Left cardiac atrium (tissue), 4 donors: ENCODE measurements around the gene VIT. TPM values are rescaled to one million over a fixed set of nuclear protein-coding genes. Genes with fewer than 3 reads are reported as not detected.
"Not testable (repeated sequence)": the region's sequence is repeated elsewhere in the genome, so short reads cannot be mapped to it uniquely, and the experiment has no call there.

Experiments
- ATAC-seq, 2 donors: fragments of 200-7000 bp; cut with Tn5 transposase; one replicate each; pipeline ENCODE4 v1.9.1; 2020; ENCODE audit warnings: mild to moderate bottlenecking in 2 of 2, moderate library complexity in 2 of 2
- DNase-seq: peaks from one replicate; pipeline ENCODE4 v3.0.0-alpha.2; 2020
- intact Hi-C, 2 donors: fragments of 100-400 bp; cut with DNase I; formaldehyde crosslinking; loops; one replicate each; pipeline versions ENCODE4 v1.14.1 to v1.15.1; 2022 to 2023
- total RNA-seq, 2 donors: library from RNA; stranded (reverse); fragmentation: NEBNext Ultra II Directional; extraction: Animal tissue kit (Norgen Biotek cat#: 25700); gene quantifications; one replicate each; pipeline ENCODE4 v1.2.1, GENCODE V29; 2021
- donor health status: DM: no; HTN: yes; CAD: no.
- donor health status: DM: no; HTN: yes; CAD: no; lungs with severe emphysema.
- donor health status: DM: yes; HTN: yes; CAD: no.
- donor health status: Dilated cardiomyopathy.

Gene VIT
- total RNA-seq, 2 donors from 2014 or later: 12.4 to 23.7 TPM

DNA sequence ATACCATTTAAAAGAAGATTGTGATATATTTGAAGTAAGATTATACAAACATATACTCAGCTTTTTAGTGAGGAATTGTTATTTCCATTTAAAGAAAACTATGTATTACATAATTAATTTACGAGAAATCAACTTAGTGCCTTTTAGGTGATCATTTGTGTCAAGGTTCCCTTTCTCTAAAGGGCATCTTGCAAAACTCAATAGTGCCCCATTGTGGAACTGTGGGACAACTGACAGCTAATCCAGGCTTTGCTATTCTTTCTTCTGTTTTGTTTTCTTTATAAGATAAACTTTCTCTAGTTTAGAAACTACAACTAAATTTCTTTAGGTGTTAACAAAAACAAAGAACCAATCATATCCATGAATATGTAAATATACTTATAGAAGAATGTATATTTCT lies 24.3 kb upstream of the VIT start:
- ATAC-seq: no peak
- DNase-seq: no peak
- intact Hi-C loops: no loop called here

DNA sequence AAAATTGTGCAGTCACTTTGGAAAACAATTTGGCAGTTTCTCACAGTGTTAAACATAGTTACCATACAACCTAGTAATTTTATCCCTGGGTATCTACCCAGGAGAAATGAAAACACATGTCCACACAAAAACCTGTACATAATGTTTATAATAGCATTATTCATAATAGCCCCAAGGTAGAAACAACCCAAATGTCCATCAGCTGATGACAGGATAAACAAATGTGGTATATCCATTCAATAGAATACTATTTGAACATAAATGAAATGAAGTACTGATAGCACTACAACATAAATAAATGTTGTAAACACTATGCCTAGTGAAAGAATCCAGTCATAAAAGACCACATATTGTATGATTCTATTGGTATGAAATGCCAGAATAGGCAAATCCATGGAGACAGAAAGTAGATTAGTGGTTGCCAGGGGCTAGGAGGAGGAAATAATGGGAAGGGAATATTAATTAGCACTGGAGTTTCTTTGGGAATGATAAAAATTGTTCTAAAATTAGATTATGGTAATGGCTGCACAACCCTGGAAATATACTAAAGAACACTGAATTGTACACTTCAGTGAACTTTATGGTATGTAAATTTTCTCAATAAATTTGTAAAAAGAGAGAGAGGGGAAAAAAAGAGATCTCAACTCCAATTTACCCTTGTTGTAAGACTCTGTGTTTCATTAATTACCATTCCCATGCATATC lies 20.8 kb upstream of the VIT start:
- ATAC-seq (no peak), DNase-seq (no peak)
- intact Hi-C loops: no loop called here

DNA sequence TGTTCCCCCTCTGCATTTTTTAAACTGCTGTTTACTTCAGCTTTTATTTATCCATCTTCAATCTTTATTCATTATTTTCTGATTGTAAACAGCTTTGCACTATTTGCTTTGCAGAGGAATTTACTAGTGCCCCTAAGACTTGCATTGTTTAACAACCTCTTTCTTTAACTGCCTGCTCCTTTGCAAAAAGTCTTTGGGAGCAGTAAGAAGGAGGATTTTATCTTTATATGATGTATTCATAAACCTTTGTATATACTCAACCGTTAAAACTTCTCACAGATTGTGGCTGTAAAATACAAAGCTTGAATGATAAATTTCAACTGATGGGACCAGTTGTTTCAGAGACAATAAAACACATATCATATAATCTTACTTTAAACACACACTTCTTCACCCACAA lies 20.1 kb upstream of the VIT start:
- intact Hi-C loops: no loop called here
- ATAC-seq (no peak), DNase-seq (no peak)

GRCh38 chr2:36677386-36677785 lies 19.1 kb upstream of the VIT start:
- DNase-seq (no peak), ATAC-seq (no peak)
- intact Hi-C loops: no loop called here

GRCh38 chr2:36677996-36678605 lies 18.4 kb upstream of the VIT start:
- ATAC-seq: no peak
- intact Hi-C loops: no loop called here

GRCh38 chr2:36678856-36679255 lies 17.7 kb upstream of the VIT start:
- intact Hi-C loops: no loop called here
- no peak for DNase-seq
- ATAC-seq: no peak

More at GRCh38 chr2:36677996-36678605, 18.4 kb upstream of the VIT start:
- DNase-seq: no peak

GRCh38 chr2:36680012-36680411 lies 16.5 kb upstream of the VIT start:
- DNase-seq (no peak), ATAC-seq (no peak)
- intact Hi-C loops: no loop called here

GRCh38 chr2:36682562-36682961 lies 13.9 kb upstream of the VIT start:
- DNase-seq (no peak), ATAC-seq (no peak)
- intact Hi-C loops: no loop called here

- DNase-seq (no peak), ATAC-seq (no peak)
- intact Hi-C loops: no loop called here
Measured at GRCh38 chr2:36683002-36683401, 13.5 kb upstream of the VIT start.

- DNase-seq, intact Hi-C loops, ATAC-seq: not testable (repeated sequence)
Measured at GRCh38 chr2:36688291-36688690, 8.2 kb upstream of the VIT start.

DNA sequence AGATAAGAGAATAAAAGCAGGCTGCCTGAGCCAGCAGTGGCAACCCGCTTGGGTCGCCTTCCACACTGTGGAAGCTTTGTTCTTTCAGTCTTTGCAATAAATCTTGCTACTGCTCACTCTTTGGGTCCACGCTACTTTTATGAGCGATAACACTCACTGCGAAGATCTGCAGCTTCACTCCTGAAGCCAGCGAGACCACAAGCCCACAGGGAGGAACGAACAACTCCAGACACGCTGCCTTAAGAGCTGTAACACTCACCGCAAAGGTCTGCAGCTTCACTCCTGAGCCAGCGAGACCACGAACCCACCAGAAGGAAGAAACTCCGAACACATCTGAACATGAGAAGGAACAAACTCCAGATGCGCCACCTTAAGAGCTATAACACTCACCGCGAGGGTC lies 7.5 kb upstream of the VIT start:
- ATAC-seq, DNase-seq, intact Hi-C loops: not testable (repeated sequence)

DNA sequence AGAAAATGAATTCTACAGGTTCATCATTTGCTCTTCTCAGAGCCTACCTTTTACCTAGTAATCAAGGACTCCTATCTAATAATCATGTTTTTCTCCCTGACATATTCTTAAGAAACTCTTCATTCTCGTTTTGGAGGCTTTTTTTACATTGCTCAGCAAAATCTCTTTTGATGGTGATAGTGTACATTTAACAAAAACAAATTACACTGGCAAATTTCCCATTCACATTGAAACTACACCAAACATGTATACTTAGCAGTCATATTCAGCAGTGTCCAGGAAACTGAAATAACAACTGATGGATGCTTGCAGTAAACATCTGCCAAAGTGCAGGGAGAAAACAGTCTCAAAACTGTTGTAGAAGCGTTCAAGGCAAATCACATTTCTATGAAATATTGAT lies 4.4 kb upstream of the VIT start:
- DNase-seq (no peak), ATAC-seq (no peak)
- intact Hi-C loops: loop anchor here in 1 of 2 donors (10.0 kb wide), 1 partner anchor 93 kb away; no protein-coding TSS in a partner anchor

- DNase-seq (no peak), ATAC-seq (no peak)
- intact Hi-C loops: loop anchor here in 1 of 2 donors (10.0 kb wide), 1 partner anchor 91 kb away; no protein-coding TSS in a partner anchor
Measured at GRCh38 chr2:36693825-36694224, 2.7 kb upstream of the VIT start.

DNA sequence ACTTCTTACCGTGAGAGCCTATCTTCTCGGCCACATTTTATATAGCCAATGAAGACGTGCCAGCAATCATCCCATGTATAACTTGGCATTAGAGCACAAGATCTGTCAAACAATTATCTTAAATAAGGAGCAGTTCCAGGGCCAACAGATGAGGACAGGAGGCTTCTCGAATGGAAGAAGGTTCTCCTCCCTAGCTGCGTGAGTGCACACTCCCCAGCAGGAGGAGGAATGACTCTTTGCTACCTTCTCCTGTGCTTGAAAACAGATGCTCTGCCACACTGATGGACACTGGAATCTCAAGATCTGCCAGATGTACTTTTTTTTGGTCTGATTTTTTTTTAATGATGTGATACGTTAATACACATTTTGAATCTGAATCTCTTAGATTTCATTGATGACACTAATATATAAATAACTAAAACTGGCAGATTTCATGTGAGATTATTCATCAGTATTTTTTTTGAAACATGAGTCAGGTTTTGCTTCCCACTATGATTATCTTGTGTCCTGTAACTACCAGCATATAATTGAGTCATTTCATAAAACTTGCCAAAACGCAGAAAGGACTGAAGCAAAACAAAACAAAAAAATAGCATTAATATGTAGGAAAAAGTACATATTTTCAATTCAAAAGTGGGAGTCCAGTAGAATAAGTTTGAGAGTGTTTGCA lies 626 bp upstream of the VIT start:
- ATAC-seq (peak in 1 of 2 donors; percentile 78), DNase-seq (no peak)
- intact Hi-C loops: loop anchor here in 1 of 2 donors (10.0 kb wide), 1 partner anchor 89 kb away; no protein-coding TSS in a partner anchor

DNA sequence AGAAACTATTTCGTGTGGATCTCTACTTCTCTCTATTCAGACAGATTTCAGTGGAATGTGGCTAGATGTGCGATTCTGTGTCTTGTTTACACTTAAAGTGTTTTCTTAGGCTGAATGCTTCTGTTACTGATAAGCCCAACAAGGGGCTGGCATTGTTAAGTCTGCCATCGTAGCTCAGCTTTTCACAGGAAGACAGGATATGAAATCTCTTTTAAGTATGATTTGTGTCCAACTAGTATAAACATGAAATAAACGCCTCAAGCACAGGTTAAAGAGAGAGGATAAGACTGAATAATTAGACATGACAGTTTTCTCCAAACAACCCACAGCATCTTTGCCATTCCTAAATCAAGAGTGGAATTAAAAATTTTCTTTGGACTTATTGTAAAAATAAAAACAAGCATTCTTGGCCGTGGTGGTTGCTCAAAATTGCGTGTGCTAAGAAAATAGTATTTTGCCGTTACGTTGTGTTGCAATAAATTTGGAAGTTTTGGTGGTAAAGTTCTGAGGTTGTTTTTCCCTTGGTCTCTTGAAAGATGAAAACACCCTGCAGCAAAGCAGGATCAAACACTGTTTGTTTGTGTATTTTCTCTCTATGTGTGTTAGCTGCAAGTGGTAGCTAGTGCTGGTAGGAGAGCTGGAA lies 1.0 kb downstream of the VIT start:
- no peak for ATAC-seq
- DNase-seq: no peak
- intact Hi-C loops: loop anchor here in 1 of 2 donors (10.0 kb wide), 1 partner anchor 87 kb away; no protein-coding TSS in a partner anchor

- DNase-seq: no peak
Measured at GRCh38 chr2:36698993-36699392, 2.5 kb downstream of the VIT start.

DNA sequence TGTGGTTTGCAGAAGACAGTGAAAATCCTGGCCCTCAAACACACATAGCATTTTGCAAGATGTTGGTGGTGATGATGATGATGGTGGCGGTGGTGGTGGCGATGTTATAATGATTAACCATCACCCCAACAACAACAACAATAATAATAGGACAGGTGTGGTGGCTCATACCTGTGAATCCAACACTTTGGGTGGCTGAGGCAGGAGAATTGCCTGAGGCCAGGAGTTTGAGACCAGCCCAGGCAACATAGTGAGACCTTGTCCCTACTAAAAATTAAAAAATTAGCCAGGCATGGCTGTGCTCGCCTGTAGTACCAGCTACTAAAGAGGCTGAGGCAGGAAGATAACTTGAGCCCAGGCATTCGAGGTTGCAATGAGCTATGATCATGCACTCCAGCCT lies 3.8 kb downstream of the VIT start:
- intact Hi-C loops: no loop called here
- ATAC-seq: no peak

More at GRCh38 chr2:36698993-36699392, 2.5 kb downstream of the VIT start:
- ATAC-seq: peak; percentile 37 to 67
- intact Hi-C loops: loop anchor here in 1 of 2 donors (10.0 kb wide), 1 partner anchor 86 kb away; no protein-coding TSS in a partner anchor

GRCh38 chr2:36701391-36701795 lies 4.9 kb downstream of the VIT start:
- intact Hi-C loops: no loop called here
- no peak for DNase-seq
- ATAC-seq: no peak

More for the DNA sequence above, 3.8 kb downstream of the VIT start:
- no peak for DNase-seq

GRCh38 chr2:36701918-36702317 lies 5.4 kb downstream of the VIT start:
- ATAC-seq: no peak
- no peak for DNase-seq
- intact Hi-C loops: no loop called here

DNA sequence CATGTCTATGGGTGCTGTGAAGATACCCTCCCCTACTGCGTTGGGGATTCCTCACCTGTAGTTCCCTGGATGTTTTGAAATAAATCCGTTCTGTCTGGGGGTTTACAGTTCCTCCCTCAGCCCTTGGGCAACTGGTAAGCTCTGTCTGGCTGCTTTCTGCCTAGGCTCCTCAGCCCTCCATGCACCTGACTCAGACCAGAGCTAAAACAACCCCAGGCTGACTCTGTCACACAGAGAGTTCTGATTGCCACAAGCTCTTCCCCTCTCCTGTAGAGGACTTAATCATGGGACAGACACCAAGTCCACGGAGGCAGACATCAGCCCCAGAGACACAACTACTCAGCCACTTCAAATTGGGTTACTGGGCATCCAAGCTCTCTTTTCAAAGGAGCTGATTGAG lies 6.3 kb downstream of the VIT start:
- DNase-seq (no peak), ATAC-seq (no peak)
- intact Hi-C loops: no loop called here
